GM18951 (cell line): ENCODE results near the gene CXCL14.

Experiments used
- POLR2A ChIP-seq: IDR thresholded peaks from 4 replicates; pipeline ENCODE4 v1.6.1; 2011; ENCODE audit warnings: mild to moderate bottlenecking; ENCODE audit not compliant: insufficient read length, insufficient read depth; ENCODE audit errors: extremely low read depth
- in situ Hi-C: fragments of 300-500 bp; cut with MboI; formaldehyde crosslinking; loops from one replicate; pipeline ENCODE4 v1.12.0; 2022; ENCODE audit warnings: low sequenced_read_pairs, mixed read lengths, inconsistent platforms; ENCODE audit not compliant: unreplicated experiment

CXCL14 gene

GRCh38 chr5:135589152-135589551 is 10.4 kb upstream of the CXCL14 start:
- no peak for TF ChIP-seq POLR2A
- in situ Hi-C loops: no loop called here

DNA sequence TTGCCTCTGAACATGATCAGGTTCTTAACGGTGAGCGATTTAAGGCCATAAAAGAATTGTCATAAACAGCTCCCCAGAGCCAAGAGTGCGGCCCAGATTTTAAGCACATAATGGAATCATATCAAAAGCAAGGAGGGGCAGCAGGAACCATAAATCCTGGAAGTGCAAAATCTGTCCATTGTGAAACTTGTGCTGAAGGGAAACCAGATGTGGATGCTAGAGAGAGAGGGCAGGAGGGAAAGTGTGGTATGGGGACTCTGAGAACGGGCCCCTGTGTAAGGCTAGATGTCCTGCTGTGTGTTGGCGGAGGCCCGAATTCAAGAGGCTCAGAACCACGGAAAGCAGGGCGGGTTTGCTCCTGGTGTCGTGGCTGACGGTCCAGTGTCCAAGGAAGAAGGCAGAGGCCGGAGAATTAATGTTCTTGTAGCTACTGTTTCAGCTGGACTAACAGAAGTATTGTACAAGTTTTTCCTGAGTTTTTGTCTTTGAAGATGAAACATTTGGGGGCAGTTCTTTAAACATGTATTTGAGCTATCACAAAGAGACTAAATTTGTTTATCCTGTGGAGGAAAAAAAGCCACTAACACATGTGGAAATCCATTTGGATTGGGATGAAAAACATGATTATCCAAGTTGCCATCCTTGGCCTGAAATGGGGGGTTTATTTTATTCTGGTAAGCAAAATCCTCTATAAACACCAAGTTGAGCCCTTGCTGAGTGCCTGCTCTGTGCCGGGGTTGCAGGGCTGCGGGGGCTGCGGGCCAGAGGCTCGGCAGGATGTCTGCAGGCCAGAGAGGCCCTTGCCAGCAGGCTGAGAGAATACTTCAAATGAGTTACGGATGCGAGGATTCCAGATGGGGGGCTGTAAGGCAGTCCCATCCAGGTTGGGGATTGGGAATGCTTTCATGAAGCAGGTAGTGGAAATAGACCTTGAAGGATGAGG is 9.2 kb upstream of the CXCL14 start:
- no peak for TF ChIP-seq POLR2A
- in situ Hi-C loops: no loop called here

DNA sequence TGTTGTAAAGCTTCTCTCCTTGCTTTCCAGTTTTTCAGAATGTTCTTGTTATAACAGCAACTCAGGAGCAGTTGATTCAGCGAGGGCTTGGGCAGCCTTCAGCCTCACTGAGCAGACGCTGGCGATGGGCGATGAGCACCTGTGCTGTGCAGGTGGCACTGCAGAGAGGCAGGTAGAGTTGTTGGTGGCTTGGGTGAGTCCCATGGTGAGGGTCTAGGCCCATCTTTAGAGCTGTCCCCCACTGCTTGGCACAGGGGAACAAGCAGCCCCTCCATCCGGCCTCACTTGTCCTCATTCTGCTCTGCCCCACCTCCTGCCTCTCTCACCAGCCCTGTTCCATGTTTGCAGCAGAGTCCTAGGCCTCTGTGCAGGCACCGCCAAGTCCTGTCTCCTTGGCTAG is 6.1 kb upstream of the CXCL14 start:
- in situ Hi-C loops: no loop called here
- no peak for TF ChIP-seq POLR2A

DNA sequence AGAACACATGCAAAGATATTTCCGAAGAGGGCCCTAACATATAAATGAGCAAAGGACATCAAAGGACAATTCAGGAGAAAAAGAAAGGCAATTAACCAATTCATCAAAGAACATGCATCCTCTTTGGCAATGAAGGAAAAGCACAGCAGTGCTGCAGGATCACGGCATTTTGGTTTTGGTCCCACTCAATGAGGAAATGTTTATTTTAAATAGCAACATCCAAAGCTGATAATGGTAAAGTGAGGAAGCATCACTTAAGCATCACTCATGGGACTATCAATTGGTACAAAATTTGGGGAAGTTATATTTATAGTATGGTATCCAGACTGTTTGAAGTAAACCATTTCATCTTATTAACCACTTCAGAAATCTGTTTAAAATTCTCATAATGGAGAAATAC is 5.5 kb upstream of the CXCL14 start:
- no peak for TF ChIP-seq POLR2A
- in situ Hi-C loops: no loop called here

DNA sequence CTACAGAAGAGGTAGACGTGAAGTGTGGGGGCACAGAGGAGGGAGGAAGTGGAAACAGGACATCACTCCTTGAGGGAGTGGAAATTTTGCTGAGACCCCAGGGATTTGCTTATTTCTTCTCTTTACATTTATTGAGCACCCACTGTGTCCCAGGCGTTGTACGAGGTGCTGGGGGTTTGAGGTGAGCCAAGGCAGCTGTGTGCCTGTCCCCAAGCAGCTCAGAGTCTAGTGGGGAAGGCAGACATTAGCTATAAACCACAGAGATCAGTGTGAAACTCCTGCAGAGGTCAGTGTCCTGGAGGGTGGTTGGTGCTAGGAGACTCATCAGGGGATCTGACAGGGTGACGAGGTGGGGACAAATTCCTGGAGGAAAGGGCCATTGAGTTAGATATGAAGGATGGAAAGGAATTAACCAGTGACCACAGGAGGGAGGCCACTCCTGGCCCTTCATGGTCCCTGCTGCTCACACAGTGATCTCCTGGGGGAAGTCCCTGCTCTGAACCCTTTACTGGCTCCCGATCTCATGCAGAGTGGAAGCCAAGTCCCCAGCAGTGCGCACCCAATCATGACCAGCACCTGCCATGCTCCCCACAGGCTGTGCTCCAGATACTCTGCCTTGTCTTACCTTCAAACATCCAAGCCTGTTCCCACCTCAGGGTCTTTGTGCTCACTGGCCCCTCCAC is 3.4 kb upstream of the CXCL14 start:
- TF ChIP-seq POLR2A: no peak
- in situ Hi-C loops: no loop called here

DNA sequence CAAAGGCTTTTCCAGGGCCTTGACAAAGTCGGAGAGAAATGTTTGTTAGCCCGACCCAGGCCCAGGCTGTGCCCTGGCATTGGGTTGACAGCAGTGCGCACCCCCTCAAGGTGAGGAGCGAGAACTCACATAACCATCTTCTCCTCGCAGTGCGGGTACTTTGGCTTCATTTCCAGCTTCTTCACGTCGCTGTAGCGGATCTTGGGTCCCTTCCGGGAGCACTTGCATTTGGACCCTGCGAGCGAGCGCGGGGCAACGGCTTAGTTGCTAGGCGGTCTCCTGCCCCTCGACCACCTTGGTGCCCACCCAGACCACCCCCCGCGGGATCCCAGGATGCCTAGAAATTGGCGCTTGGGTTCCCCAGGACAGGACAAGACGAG is 496 bp downstream of the CXCL14 start:
- TF ChIP-seq POLR2A: no peak
- in situ Hi-C loops: no loop called here

DNA sequence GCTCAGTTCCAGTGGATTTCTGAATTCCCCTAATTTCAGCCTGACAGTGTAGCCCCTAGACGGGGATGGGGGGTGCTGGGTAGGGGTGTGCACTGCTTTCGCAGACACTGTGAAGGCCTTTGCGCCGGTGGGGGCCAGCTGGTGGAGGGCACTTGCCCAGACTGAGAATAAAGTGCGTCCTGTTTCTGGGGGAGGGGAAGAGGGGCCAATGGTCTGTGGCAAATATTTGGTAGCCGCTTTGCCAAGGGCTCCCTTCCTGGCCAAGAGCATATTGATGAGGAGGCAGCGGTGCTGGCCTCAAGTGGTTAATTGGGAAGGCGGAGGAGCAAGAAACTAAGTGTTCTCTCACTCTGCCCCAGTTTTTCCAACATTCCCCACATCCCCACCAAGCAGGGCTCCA is 1.4 kb downstream of the CXCL14 start:
- in situ Hi-C loops: no loop called here
- TF ChIP-seq POLR2A: no peak

GRCh38 chr5:135576075-135576599 is 2.7 kb downstream of the CXCL14 start:
- in situ Hi-C loops: no loop called here
- no peak for TF ChIP-seq POLR2A

DNA sequence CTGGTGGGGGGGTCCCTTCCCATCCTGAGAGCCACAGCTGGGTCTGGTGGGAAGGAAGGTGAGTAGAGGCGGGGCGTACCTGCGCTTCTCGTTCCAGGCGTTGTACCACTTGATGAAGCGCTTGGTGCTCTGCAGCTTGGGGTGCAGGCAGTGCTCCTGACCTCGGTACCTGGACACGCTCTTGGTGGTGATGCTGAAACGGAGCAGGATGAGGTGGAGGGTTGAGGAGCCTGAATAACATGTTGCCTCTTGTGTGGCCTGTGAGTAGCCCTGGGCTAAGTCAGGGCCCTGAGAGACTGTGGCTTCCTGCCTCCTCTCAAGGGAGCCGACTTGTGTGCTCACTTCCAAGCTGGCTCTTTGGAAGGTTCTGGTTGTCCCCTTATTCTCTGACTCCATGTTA is 4.3 kb downstream of the CXCL14 start:
- TF ChIP-seq POLR2A: no peak
- in situ Hi-C loops: loop anchor here (25.0 kb wide), 1 partner anchor 263 kb away; the partner anchor contains the start of gene SLC25A48

DNA sequence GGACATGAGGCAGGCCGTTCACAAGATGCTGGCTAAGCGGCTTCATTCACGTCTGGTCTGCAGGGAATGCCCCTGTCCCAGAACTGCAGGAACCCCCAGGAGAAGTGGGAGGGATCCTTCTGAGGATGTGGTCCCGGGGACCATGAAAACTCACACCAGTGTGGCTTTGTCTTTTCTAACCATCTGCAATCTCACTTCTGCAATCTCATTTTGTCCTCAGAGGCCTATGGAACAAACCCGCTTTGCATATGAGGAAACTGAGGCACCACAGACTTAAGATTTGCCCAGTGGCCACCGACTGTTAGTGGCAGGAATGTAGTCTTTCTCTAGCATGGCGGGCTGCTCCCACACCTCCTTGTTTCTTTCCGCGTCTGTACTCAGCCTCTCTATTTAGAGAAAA is 6.9 kb downstream of the CXCL14 start:
- no peak for TF ChIP-seq POLR2A
- in situ Hi-C loops: loop anchor here (25.0 kb wide), 1 partner anchor 265 kb away; the partner anchor contains the start of gene SLC25A48

GRCh38 chr5:135571066-135571609 is 7.7 kb downstream of the CXCL14 start:
- no peak for TF ChIP-seq POLR2A
- in situ Hi-C loops: loop anchor here (25.0 kb wide), 1 partner anchor 266 kb away; the partner anchor contains the start of gene SLC25A48

DNA sequence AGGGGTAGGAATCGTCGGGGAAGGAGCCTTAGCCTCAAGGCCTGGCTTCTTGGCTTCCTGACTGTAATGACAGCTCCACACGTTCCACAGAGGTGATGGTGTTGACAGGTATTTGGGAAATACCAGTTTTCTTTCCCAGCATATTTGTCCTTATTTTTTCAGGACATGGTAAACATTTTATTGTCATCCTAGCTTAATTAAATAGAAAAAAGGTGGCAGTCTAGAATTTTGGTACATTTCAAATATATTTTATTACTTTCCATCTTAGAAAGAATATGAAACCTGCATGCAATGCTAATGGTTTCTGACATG is 8.4 kb downstream of the CXCL14 start:
- TF ChIP-seq POLR2A: no peak
- in situ Hi-C loops: loop anchor here (25.0 kb wide), 1 partner anchor 267 kb away; the partner anchor contains the start of gene SLC25A48

DNA sequence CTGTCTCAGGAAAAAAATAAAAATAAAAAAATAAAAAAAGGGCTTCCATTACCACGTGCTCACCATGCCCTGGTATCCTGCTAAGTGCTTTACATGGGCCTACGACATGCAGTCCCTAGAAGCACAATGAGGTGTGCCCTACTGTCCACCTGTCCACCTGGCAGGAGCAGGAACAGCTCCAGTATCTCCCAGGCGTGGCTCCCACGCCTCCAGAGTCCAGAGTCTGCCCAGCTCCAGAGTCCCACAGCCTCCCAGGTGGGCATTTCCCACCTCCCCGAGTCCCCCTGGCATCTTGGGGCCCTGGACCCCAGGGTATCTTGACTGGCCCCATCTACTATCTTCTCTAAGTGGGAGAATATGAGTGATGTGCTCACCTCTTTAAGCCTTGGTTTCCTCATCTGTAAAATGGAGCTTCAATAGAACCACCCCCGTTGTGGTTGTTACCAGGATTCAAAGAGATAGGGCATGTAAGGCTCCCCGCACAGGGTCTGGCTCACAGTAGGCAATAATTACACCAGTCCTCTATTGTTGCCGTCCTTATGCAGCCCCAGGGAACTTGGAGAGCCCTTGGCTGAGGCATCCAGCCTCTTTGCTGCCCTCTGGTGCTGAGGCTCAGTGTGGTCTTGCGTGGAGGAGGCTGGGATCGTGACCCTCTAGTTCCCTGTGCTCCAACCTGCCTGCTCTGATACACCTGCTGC is 8.9 kb downstream of the CXCL14 start:
- in situ Hi-C loops: loop anchor here (25.0 kb wide), 1 partner anchor 267 kb away; the partner anchor contains the start of gene SLC25A48
- TF ChIP-seq POLR2A: no peak

DNA sequence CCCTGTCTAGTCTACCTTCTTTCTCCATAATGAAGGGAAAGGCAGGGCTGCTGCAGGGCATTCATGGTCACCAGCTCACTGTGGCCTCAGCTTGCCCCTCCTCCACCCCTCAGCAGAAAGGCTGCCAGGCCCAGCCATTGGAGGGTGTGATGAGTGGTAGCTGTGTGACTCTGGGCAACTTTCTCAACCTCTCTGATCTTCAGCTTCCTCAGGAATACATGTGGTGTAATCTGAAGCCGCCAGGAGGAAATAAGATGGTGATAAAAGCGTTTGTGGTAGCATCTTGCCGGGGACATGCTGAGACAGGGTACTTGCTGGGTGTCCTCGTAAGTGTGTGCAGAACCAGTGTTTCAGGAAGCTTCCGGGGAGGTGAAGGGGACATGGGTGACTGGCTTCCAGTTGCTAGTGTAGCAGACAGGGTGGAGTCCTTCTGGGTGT is 9.8 kb downstream of the CXCL14 start:
- in situ Hi-C loops: loop anchor here (25.0 kb wide), 1 partner anchor 268 kb away; the partner anchor contains the start of gene SLC25A48
- TF ChIP-seq POLR2A: no peak
